Natural killer cell (primary cell): ENCODE results near the gene RGS18. TPM values are rescaled to one million over a fixed set of nuclear protein-coding genes. Genes with fewer than 3 reads are reported as not detected.

Experiments used
- ATAC-seq, 3 donors: fragments of 150-1000 bp in 2 of 3; fragments of 200-7000 bp in 1 of 3; cut with Tn5 transposase; 1 replicate in 1 of 3; 2 replicates in 2 of 3; pipeline ENCODE4 v1.10.0; 2021; ENCODE audit warnings: mild to moderate bottlenecking in 2 of 3, moderate library complexity in 2 of 3
- DNase-seq, 2 donors: peaks; one replicate each; pipeline versions ENCODE4 v3.0.0 to v3.0.0-alpha.2; 2013 to 2021; ENCODE audit warnings: mixed read lengths in 1 of 2
- H3K27ac ChIP-seq: one replicate; pipeline ENCODE4 v1.5.1; 2013; ENCODE audit warnings: mild to moderate bottlenecking, low read length
- H3K27me3 ChIP-seq: one replicate; pipeline ENCODE4 v1.6.1; 2013; ENCODE audit warnings: low read length; ENCODE audit not compliant: control insufficient read depth, insufficient read depth
- H3K36me3 ChIP-seq: one replicate; pipeline ENCODE4 v1.6.1; 2013; ENCODE audit warnings: low read length; ENCODE audit not compliant: control insufficient read depth, insufficient read depth
- H3K4me1 ChIP-seq: one replicate; pipeline ENCODE4 v1.6.1; 2013; ENCODE audit warnings: low read length; ENCODE audit not compliant: control insufficient read depth, insufficient read depth
- H3K4me3 ChIP-seq: one replicate; pipeline ENCODE4 v1.5.1; 2013; ENCODE audit warnings: low read length
- H3K9me3 ChIP-seq: one replicate; pipeline ENCODE4 v1.6.1; 2013; ENCODE audit warnings: low read length; ENCODE audit not compliant: control insufficient read depth, insufficient read depth
- H3K27ac Mint-ChIP-seq, 2 donors: one replicate each; pipeline ENCODE4 v1.8.0; 2022; ENCODE audit warnings: mild to moderate bottlenecking in 2 of 2, mixed read lengths in 2 of 2, moderate library complexity in 1 of 2
- H3K27me3 Mint-ChIP-seq, 2 donors: one replicate each; pipeline ENCODE4 v1.8.0; 2022; ENCODE audit warnings: low read depth in 2 of 2, mixed read lengths in 2 of 2
- H3K36me3 Mint-ChIP-seq: one replicate; pipeline ENCODE4 v1.8.0; 2022; ENCODE audit warnings: mixed read lengths
- H3K4me1 Mint-ChIP-seq, 2 donors: one replicate each; pipeline ENCODE4 v1.8.0; 2022; ENCODE audit warnings: mixed read lengths in 2 of 2
- H3K4me3 Mint-ChIP-seq: one replicate; pipeline ENCODE4 v1.8.0; 2022; ENCODE audit warnings: mild to moderate bottlenecking, moderate library complexity, mixed read lengths
- H3K9me3 Mint-ChIP-seq, 2 donors: one replicate each; pipeline ENCODE4 v1.8.0; 2022; ENCODE audit warnings: mixed read lengths in 2 of 2
- CTCF ChIP-seq: fragments of 200-600 bp; IDR thresholded peaks from one replicate; pipeline ENCODE4 v1.8.0; 2022; ENCODE audit warnings: antibody characterized with exemption
- WGBS: methylation state at CpG from one replicate; pipeline ENCODE4 v1.1.7; 2013; ENCODE audit warnings: missing lambda C conversion rate; ENCODE audit not compliant: insufficient coverage; 5-methylcytosine and 5-hydroxymethylcytosine counted together
- intact Hi-C: fragments of 100-400 bp; cut with micrococcal nuclease; formaldehyde crosslinking; loops from one replicate; pipeline ENCODE4 v1.14.2; 2022
- total RNA-seq, 4 donors: library from RNA; stranded (reverse); fragments of 120-200 nt in 1 of 4; gene quantifications; one replicate each; pipeline versions ENCODE4 v1.2.3 to v1.2.4, GENCODE V29; 2013 to 2022

RGS18 gene
- total RNA-seq, 3 donors from 2014 or later (not counting 1 experiment from before 2014, with no cell fraction given) = 4.5 to 21.9 (median 17.2) TPM

- peaks cover 4 to 6% of the 10 kb centered on the region in 2 donors for H3K4me1 Mint-ChIP-seq
- H3K9me3 Mint-ChIP-seq = peaks cover 0 to under 1% of the 10 kb centered on the region in 2 donors
- H3K27ac Mint-ChIP-seq = peak overlapping the region; percentile 71 to 72
- peak in 1 of 3 donors; percentile 9 for ATAC-seq
- DNase-seq = no peak
- no peak for TF ChIP-seq CTCF
- WGBS = 8% methylated on average over 5 of the region's 6 CpGs
- H3K27me3 Mint-ChIP-seq = no peaks in the 10 kb centered on the region
- Histone ChIP-seq H3K36me3 (no peaks in the 10 kb centered on the region), H3K27ac (no peak overlapping the region), H3K27me3 (no peaks in the 10 kb centered on the region), H3K9me3 (peaks cover 1% of the 10 kb centered on the region), H3K4me1 (no peaks in the 10 kb centered on the region), H3K4me3 (no peak overlapping the region)
- intact Hi-C loops = no loop called here
- peak overlapping the region; percentile 32 for H3K4me3 Mint-ChIP-seq
- H3K36me3 Mint-ChIP-seq = no peaks in the 10 kb centered on the region
Observed at GRCh38 chr1:192170196-192170984, 12.1 kb downstream of the RGS18 start.

- ATAC-seq = no peak
- WGBS = 69% methylated on average over 3 of the region's 3 CpGs
- Mint-ChIP-seq H3K36me3 (no peaks in the 10 kb centered on the region), H3K4me1 (peaks cover 4 to 6% of the 10 kb centered on the region in 2 donors), H3K9me3 (no peaks in the 10 kb centered on the region), H3K27ac (peak overlapping the region; percentile 51 to 71), H3K4me3 (no peak overlapping the region), H3K27me3 (no peaks in the 10 kb centered on the region)
- TF ChIP-seq CTCF = no peak
- Histone ChIP-seq H3K9me3 (no peaks in the 10 kb centered on the region), H3K27ac (no peak overlapping the region), H3K27me3 (no peaks in the 10 kb centered on the region), H3K4me1 (no peaks in the 10 kb centered on the region), H3K4me3 (no peak overlapping the region), H3K36me3 (no peaks in the 10 kb centered on the region)
- DNase-seq = no peak
- intact Hi-C loops = no loop called here
Observed at GRCh38 chr1:192171123-192171522, 12.9 kb downstream of the RGS18 start.

GRCh38 chr1:192175971-192176370 is 17.7 kb downstream of the RGS18 start:
- ATAC-seq (no peak), DNase-seq (no peak)
- no peaks in the 10 kb centered on the region for H3K27me3 Mint-ChIP-seq
- H3K4me1 ChIP-seq = no peaks in the 10 kb centered on the region
- no peak for TF ChIP-seq CTCF
- no peaks in the 10 kb centered on the region for H3K27me3 ChIP-seq
- H3K36me3 Mint-ChIP-seq = no peaks in the 10 kb centered on the region
- intact Hi-C loops = no loop called here
- H3K9me3 ChIP-seq = no peaks in the 10 kb centered on the region
- H3K4me3 ChIP-seq = no peak overlapping the region
- peaks cover 7 to 11% of the 10 kb centered on the region in 2 donors for H3K9me3 Mint-ChIP-seq
- WGBS = 89% methylated on average over 2 of the region's 2 CpGs
- H3K4me3 Mint-ChIP-seq = no peak overlapping the region
- peaks cover 4 to 6% of the 10 kb centered on the region in 2 donors for H3K4me1 Mint-ChIP-seq
- H3K27ac Mint-ChIP-seq = no peak overlapping the region
- H3K36me3 ChIP-seq = no peaks in the 10 kb centered on the region
- H3K27ac ChIP-seq = no peak overlapping the region
